GM12872 (cell line): ENCODE results near the gene OTULIN.

Source experiments
- TF ChIP-seq, protein P1 (sequence below): IDR thresholded peaks from 3 replicates; pipeline ENCODE4 v1.5.1; 2011; ENCODE audit warnings: low read depth, mild to moderate bottlenecking, low read length, moderate library complexity; ENCODE audit not compliant: insufficient read depth

Gene OTULIN

DNA sequence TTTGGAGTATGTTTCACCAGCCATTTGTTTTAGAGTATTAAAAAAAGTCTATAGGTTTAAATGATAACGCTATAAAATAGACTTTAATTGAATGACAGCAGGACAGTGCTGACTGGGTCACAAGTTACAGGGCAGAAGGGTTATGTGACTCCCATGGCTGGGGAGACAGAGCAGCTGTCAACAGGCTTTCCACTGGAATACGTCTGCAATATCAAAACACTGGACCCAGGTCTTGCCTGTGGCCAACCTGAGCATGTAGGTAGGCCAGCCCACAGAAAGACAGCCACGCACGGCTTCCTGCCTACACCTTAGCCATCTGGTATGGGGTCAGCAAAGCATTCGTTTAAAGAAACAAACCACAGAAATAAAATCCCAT, 80.7 kb downstream of the OTULIN start:
- TF ChIP-seq, protein P1, sequence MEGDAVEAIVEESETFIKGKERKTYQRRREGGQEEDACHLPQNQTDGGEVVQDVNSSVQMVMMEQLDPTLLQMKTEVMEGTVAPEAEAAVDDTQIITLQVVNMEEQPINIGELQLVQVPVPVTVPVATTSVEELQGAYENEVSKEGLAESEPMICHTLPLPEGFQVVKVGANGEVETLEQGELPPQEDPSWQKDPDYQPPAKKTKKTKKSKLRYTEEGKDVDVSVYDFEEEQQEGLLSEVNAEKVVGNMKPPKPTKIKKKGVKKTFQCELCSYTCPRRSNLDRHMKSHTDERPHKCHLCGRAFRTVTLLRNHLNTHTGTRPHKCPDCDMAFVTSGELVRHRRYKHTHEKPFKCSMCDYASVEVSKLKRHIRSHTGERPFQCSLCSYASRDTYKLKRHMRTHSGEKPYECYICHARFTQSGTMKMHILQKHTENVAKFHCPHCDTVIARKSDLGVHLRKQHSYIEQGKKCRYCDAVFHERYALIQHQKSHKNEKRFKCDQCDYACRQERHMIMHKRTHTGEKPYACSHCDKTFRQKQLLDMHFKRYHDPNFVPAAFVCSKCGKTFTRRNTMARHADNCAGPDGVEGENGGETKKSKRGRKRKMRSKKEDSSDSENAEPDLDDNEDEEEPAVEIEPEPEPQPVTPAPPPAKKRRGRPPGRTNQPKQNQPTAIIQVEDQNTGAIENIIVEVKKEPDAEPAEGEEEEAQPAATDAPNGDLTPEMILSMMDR = no peak

DNA sequence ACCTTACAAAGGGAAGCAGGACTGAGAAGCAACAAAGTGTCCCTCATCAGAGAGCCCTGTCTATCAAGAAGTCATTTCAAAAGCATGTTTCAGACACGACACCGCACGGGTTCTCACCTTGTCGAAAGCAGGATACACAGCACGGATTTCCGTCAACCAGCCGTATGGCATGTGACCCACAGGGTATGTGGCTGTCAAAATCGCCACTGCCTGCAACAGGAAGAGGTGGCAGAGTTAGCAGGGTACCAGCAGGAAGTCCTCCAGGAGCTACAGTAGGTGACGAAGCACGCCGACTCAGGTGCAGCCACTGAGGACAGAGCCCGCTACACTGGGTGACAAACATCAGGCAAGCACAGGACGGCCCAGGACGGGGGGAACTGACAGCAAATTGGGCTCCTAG, 81.2 kb downstream of the OTULIN start:
- TF ChIP-seq, protein P1 = no peak

DNA sequence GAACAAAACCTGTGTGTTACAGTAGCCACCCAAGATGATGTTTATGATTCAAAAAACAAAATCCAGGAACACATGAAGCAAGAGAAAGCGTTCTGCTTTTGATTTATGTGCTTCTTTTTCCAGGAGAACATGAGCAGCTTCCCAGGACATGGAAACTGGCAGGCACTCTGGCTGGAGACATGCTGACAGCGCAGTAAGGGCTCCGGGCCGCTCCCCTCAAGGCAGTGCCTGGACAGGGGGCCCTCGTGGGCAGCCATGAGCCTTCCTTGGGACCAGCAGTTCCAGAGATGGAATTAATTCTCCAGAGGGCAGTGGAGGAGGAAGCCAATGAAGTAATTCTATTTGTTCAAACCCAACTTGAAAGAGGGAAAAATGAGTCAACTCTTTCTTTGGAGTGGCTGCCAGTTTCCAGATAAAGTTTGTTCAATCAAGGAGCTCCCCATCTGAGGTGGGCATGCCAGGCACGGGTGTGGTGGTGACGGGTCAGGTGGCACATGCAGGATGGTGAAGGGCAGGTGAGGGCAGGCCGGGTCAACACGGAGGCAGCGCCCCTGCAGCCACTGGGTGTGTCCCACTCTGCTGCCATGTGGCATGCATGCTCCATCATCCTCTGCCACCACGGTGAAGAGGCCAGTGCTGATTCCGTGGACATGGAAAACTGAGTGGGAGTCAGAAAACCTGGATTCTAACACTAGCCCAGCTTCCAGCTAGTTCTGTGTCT, 83.8 kb downstream of the OTULIN start:
- TF ChIP-seq, protein P1 = no peak
